Astrocyte (in vitro differentiated cells and primary cell): ENCODE data around the gene PRADC1. TPM values are rescaled to one million over a fixed set of nuclear protein-coding genes. Genes with fewer than 3 reads are reported as not detected.

Source experiments
- DNase-seq: peaks from one replicate; pipeline ENCODE4 v3.0.0-alpha.2; 2010; ENCODE audit warnings: low read depth
- FAIRE-seq: peaks from 2 replicates; lab custom pipeline; 2011; peaks lifted over from hg19 to GRCh38; lab: Jason Lieb, UNC
- H2AFZ ChIP-seq: 2 replicates; pipeline ENCODE4 v1.6.0; 2012; ENCODE audit warnings: low read depth, low read length, inconsistent platforms
- H3K27ac ChIP-seq: 2 replicates; pipeline ENCODE4 v1.5.1; 2011; ENCODE audit warnings: low read depth, low read length, inconsistent platforms
- H3K27me3 ChIP-seq: 2 replicates; pipeline ENCODE4 v1.6.0; 2011; ENCODE audit warnings: low read length, inconsistent platforms; ENCODE audit not compliant: insufficient read depth
- H3K36me3 ChIP-seq: 2 replicates; pipeline ENCODE4 v1.5.1; 2011; ENCODE audit warnings: low read length, inconsistent platforms; ENCODE audit not compliant: insufficient read depth
- H3K4me1 ChIP-seq: 2 replicates; pipeline ENCODE4 v1.5.1; 2011; ENCODE audit warnings: low read length, inconsistent platforms; ENCODE audit not compliant: insufficient read depth
- H3K4me2 ChIP-seq: 2 replicates; pipeline ENCODE4 v1.6.0; 2012; ENCODE audit warnings: low read length, inconsistent platforms
- H3K4me3 ChIP-seq: 2 replicates; pipeline ENCODE4 v1.5.1; 2011; ENCODE audit warnings: low read depth, mild to moderate bottlenecking, low read length, inconsistent platforms; ENCODE audit not compliant: insufficient read depth
- H3K79me2 ChIP-seq: 2 replicates; pipeline ENCODE4 v1.6.0; 2012; ENCODE audit warnings: mild to moderate bottlenecking, low read length, inconsistent platforms; ENCODE audit not compliant: insufficient read depth
- H3K9ac ChIP-seq: 2 replicates; pipeline ENCODE4 v1.6.0; 2012; ENCODE audit warnings: mild to moderate bottlenecking, low read length, inconsistent platforms
- H3K9me3 ChIP-seq: 2 replicates; pipeline ENCODE4 v1.5.1; 2012; ENCODE audit warnings: low read depth, mild to moderate bottlenecking, low read length, inconsistent platforms; ENCODE audit not compliant: insufficient read depth
- H4K20me1 ChIP-seq: 2 replicates; pipeline ENCODE4 v1.6.0; 2012; ENCODE audit warnings: low read length, inconsistent platforms; ENCODE audit not compliant: insufficient read depth
- H3K27ac Mint-ChIP-seq: one replicate; pipeline ENCODE4 v1.8.0; 2021; ENCODE audit warnings: mild to moderate bottlenecking, mixed read lengths; ENCODE audit not compliant: unreplicated experiment
- H3K27me3 Mint-ChIP-seq: one replicate; pipeline ENCODE4 v1.8.0; 2021; ENCODE audit warnings: low read depth, mixed read lengths; ENCODE audit not compliant: unreplicated experiment
- H3K36me3 Mint-ChIP-seq: one replicate; pipeline ENCODE4 v1.8.0; 2021; ENCODE audit warnings: low read depth, mixed read lengths; ENCODE audit not compliant: unreplicated experiment
- H3K4me1 Mint-ChIP-seq: one replicate; pipeline ENCODE4 v1.8.0; 2021; ENCODE audit warnings: low read depth, mixed read lengths; ENCODE audit not compliant: unreplicated experiment
- H3K4me3 Mint-ChIP-seq: one replicate; pipeline ENCODE4 v1.8.0; 2021; ENCODE audit warnings: mild to moderate bottlenecking, moderate library complexity, mixed read lengths; ENCODE audit not compliant: unreplicated experiment
- H3K9me3 Mint-ChIP-seq: one replicate; pipeline ENCODE4 v1.8.0; 2021; ENCODE audit warnings: mild to moderate bottlenecking, mixed read lengths; ENCODE audit not compliant: unreplicated experiment
- EZH2 ChIP-seq: IDR thresholded peaks from 2 replicates; pipeline ENCODE4 v1.6.1; 2012; ENCODE audit warnings: mild to moderate bottlenecking, low read length, inconsistent platforms; ENCODE audit not compliant: insufficient read depth
- total RNA-seq: library from RNA; stranded (reverse); gene quantifications from 2 replicates; pipeline ENCODE4 v1.2.1, GENCODE V29; 2021
- TF ChIP-seq, protein P1 (sequence below): IDR thresholded peaks from 2 replicates; pipeline ENCODE4 v1.5.1; 2011; ENCODE audit warnings: low read depth, mild to moderate bottlenecking, inconsistent platforms, low read length, moderate library complexity; ENCODE audit not compliant: insufficient read depth

Gene PRADC1
- total RNA-seq, 1 donor from 2014 or later: 13.1 TPM

DNA sequence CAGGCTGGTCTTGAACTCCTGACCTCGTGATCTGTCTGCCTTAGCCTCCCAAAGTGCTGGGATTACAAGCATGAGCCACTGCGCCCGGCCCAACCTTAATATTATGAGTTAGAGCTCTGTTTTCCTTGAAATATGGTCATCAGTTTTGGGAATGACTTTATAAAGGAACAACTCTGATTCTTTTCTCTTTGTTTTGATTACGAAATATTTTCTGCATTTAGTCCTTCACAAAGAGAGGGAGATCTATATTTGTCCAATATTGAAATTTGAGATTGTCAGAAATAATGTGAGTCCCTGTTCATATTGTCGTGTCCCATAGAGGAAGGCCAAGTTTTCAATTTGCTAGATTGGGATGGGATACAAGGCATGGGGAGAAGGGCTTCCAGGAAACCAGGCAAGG, 15.9 kb downstream of the PRADC1 start:
- peaks cover 12% of the 10 kb centered on the region for H3K36me3 Mint-ChIP-seq
- H3K27me3 Mint-ChIP-seq: no peaks in the 10 kb centered on the region
- Histone ChIP-seq H3K79me2 (peaks cover 35% of the 10 kb centered on the region), H3K27ac (no peak overlapping the region), H3K4me2 (no peak overlapping the region), H3K36me3 (peaks cover 3% of the 10 kb centered on the region), H3K9me3 (no peaks in the 10 kb centered on the region), H2AFZ (no peak overlapping the region), H3K9ac (no peak overlapping the region), H3K4me3 (no peak overlapping the region), H3K4me1 (peaks cover 3% of the 10 kb centered on the region), H3K27me3 (no peaks in the 10 kb centered on the region), H4K20me1 (peaks cover 9% of the 10 kb centered on the region)
- H3K4me1 Mint-ChIP-seq: peaks cover 8% of the 10 kb centered on the region
- H3K4me3 Mint-ChIP-seq: no peak overlapping the region
- no peak for DNase-seq
- no peaks in the 10 kb centered on the region for H3K9me3 Mint-ChIP-seq
- TF ChIP-seq EZH2: no peak
- TF ChIP-seq, protein P1, sequence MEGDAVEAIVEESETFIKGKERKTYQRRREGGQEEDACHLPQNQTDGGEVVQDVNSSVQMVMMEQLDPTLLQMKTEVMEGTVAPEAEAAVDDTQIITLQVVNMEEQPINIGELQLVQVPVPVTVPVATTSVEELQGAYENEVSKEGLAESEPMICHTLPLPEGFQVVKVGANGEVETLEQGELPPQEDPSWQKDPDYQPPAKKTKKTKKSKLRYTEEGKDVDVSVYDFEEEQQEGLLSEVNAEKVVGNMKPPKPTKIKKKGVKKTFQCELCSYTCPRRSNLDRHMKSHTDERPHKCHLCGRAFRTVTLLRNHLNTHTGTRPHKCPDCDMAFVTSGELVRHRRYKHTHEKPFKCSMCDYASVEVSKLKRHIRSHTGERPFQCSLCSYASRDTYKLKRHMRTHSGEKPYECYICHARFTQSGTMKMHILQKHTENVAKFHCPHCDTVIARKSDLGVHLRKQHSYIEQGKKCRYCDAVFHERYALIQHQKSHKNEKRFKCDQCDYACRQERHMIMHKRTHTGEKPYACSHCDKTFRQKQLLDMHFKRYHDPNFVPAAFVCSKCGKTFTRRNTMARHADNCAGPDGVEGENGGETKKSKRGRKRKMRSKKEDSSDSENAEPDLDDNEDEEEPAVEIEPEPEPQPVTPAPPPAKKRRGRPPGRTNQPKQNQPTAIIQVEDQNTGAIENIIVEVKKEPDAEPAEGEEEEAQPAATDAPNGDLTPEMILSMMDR: no peak
- FAIRE-seq: no peak
- no peak overlapping the region for H3K27ac Mint-ChIP-seq

DNA sequence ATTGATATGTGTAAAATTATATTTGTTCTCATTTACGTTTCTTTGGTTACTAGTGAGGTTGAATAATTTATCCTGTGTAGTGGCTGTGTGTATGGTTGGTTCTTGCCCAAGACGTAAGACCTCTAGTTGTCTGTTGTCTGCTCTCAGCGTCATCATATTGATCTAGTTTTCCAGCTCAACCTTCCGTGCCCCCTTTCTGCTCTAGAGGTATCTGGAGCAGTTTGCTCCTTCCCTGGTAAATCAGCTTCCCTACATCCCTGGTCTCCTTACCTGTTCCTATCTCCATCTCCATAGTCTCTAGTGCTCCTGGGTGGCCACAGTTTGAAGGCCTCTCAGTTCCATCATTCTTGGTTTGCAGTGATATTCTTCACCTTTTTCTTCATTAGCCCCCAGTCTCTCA, 17.8 kb downstream of the PRADC1 start:
- FAIRE-seq: no peak
- Mint-ChIP-seq H3K9me3 (no peaks in the 10 kb centered on the region), H3K27me3 (peaks cover 2% of the 10 kb centered on the region), H3K4me1 (peaks cover 8% of the 10 kb centered on the region), H3K36me3 (no peaks in the 10 kb centered on the region), H3K27ac (peak overlapping the region; percentile 78), H3K4me3 (peak overlapping the region; percentile 90)
- no peak overlapping the region for H3K27ac ChIP-seq
- no peak overlapping the region for H2AFZ ChIP-seq
- no peaks in the 10 kb centered on the region for H3K9me3 ChIP-seq
- H3K4me2 ChIP-seq: peak overlapping the region; percentile 93
- no peaks in the 10 kb centered on the region for H3K36me3 ChIP-seq
- DNase-seq: no peak
- peaks cover 2% of the 10 kb centered on the region for H3K27me3 ChIP-seq
- H3K4me3 ChIP-seq: peak overlapping the region; percentile 77
- H3K79me2 ChIP-seq: peaks cover 35% of the 10 kb centered on the region
- TF ChIP-seq, protein P1: no peak
- TF ChIP-seq EZH2: no peak
- peaks cover 9% of the 10 kb centered on the region for H4K20me1 ChIP-seq
- peak overlapping the region; percentile 89 for H3K9ac ChIP-seq
- peaks cover 3% of the 10 kb centered on the region for H3K4me1 ChIP-seq

DNA sequence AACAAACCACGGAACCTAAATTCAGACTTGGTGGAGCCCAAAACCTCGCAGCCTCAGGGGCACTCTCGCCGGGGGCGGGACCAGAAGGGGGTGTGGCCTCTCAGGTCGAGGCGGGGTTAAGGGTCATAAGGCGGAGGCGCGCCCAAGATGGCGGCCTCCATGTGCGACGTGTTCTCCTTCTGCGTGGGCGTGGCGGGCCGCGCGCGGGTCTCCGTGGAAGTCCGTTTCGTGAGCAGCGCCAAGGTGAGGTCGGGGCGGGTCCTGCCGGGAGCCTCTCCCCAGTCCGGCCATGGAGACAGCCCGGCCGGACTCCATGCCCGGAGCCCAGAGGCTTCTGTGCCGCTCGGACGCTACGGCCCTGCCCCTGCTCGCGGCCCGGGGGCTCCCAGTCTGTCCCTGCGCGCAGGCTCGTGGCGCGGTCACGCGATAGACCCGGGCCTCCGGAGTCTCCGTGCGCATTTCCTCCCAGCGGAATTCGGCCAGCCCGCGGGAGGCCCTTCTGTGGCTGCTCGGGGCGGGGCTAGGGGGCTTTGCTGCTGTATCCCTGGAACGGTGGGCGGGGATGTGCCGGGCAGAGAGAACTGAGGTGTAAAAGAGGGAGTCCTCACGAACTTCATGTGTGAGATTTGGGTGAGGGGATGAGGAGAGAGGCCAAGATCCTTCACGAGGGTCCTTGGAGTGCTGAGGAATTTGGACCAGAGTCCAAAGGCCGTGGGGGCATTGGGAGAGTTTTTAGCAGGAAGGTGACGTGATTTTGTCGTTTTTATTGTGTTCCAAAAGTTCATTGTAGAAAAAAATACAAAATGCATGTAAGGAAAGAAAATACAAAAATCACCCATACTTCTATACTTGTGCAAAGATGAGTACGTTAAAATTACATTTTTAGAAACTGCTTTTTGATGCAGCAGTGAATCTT, 18.7 kb downstream of the PRADC1 start, which contains the start of gene SMYD5:
Gene SMYD5 (plus strand): TSS at position 126 of the 916 bp plus-strand sequence. CDS start 22 bp downstream, at position 148.
- Histone ChIP-seq H4K20me1 (peaks cover 9% of the 10 kb centered on the region), H3K9me3 (no peaks in the 10 kb centered on the region), H3K79me2 (peaks cover 35% of the 10 kb centered on the region), H3K9ac (peak within 1 kb of the TSS; percentile 89), H2AFZ (peak within 1 kb of the TSS; percentile 81), H3K27ac (peak within 1 kb of the TSS; percentile 80), H3K27me3 (peaks cover 5% of the 10 kb centered on the region), H3K4me3 (peak within 1 kb of the TSS; percentile 77), H3K4me1 (peaks cover 3% of the 10 kb centered on the region), H3K36me3 (no peaks in the 10 kb centered on the region), H3K4me2 (peak within 1 kb of the TSS; percentile 93)
- Mint-ChIP-seq H3K27me3 (peaks cover 9% of the 10 kb centered on the region), H3K36me3 (no peaks in the 10 kb centered on the region), H3K4me1 (peaks cover 8% of the 10 kb centered on the region), H3K4me3 (peak within 1 kb of the TSS; percentile 90), H3K9me3 (no peaks in the 10 kb centered on the region), H3K27ac (peak within 1 kb of the TSS; percentile 78)
- TF ChIP-seq EZH2: no peak
- TF ChIP-seq, protein P1: no peak
- no peak for FAIRE-seq
- DNase-seq: peak; percentile 62
